Activated CD4-positive, alpha-beta T cell treated with anti-CD3 and anti-CD28 coated beads, Interleukin-2, amount 10 ng/mL, durations not matched to agents 7 days and 5 days (primary cell): ENCODE results near the gene MAP3K6. TPM values are rescaled to one million over a fixed set of nuclear protein-coding genes. Genes with fewer than 3 reads are reported as not detected.

Experiments used
- CTCF ChIA-PET: fragments of 350-600 bp; sonication (Branson Sonifier 250); formaldehyde crosslinking; loops from one replicate; lab custom pipeline; 2021; ENCODE audit warnings: antibody characterized with exemption; lab: Charles Lee
- POLR2A ChIA-PET: fragments of 350-600 bp; sonication (Branson Sonifier 250); formaldehyde crosslinking; loops from one replicate; lab custom pipeline; 2021; ENCODE audit warnings: antibody characterized with exemption; lab: Charles Lee
- DNase-seq: peaks from one replicate; pipeline ENCODE4 v3.0.0-alpha.2; 2020
- H3K27ac Mint-ChIP-seq: one replicate; pipeline ENCODE4 v1.8.0; 2021; ENCODE audit warnings: mild to moderate bottlenecking, moderate library complexity, mixed read lengths
- H3K27me3 Mint-ChIP-seq: one replicate; pipeline ENCODE4 v1.8.0; 2021; ENCODE audit warnings: mixed read lengths
- H3K36me3 Mint-ChIP-seq: one replicate; pipeline ENCODE4 v1.8.0; 2021; ENCODE audit warnings: low read depth, mixed read lengths
- H3K4me1 Mint-ChIP-seq: one replicate; pipeline ENCODE4 v1.8.0; 2021; ENCODE audit warnings: mixed read lengths
- H3K4me3 Mint-ChIP-seq: one replicate; pipeline ENCODE4 v1.8.0; 2021; ENCODE audit warnings: mild to moderate bottlenecking, moderate library complexity, mixed read lengths
- H3K9me3 Mint-ChIP-seq: one replicate; pipeline ENCODE4 v1.8.0; 2021; ENCODE audit warnings: mixed read lengths
- total RNA-seq, 2 experiments: library from RNA; stranded (reverse); gene quantifications; one replicate each; pipeline ENCODE4 v1.2.3, GENCODE V29; 2021

The MAP3K6 gene
- total RNA-seq, 2 experiments from 2014 or later, result 6.4 to 7.6 TPM

DNA sequence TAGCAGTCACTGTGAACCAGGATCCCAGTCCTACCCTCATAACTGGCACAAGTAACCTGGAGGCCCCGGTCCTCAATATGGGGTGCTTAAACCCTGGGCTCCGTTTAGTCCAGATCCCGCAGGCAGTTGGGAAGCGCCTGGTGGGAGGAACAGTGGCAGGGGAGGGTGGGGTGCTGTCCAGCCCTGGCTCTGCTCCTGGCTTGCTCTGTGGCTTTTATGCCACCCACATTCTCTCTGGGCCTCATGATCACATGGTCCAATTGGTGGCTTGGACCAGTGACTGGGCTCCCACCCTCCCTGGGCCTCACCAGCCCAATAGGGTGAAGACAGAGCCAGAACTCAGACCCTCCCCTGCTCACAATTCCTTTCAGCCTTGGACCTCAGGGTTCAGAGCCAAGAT, 13.5 kb upstream of the MAP3K6 start:
- Mint-ChIP-seq H3K27ac (no peak overlapping the region), H3K4me1 (no peaks in the 10 kb centered on the region), H3K27me3 (peaks cover 5% of the 10 kb centered on the region), H3K9me3 (no peaks in the 10 kb centered on the region), H3K36me3 (no peaks in the 10 kb centered on the region), H3K4me3 (no peak overlapping the region)
- DNase-seq, result no peak
- ChIA-PET CTCF (interaction anchor here (2.1 kb wide), 1 partner anchor 23 kb away, joined by 5 read pairs; no protein-coding TSS in a partner anchor), POLR2A (no interaction called here)

DNA sequence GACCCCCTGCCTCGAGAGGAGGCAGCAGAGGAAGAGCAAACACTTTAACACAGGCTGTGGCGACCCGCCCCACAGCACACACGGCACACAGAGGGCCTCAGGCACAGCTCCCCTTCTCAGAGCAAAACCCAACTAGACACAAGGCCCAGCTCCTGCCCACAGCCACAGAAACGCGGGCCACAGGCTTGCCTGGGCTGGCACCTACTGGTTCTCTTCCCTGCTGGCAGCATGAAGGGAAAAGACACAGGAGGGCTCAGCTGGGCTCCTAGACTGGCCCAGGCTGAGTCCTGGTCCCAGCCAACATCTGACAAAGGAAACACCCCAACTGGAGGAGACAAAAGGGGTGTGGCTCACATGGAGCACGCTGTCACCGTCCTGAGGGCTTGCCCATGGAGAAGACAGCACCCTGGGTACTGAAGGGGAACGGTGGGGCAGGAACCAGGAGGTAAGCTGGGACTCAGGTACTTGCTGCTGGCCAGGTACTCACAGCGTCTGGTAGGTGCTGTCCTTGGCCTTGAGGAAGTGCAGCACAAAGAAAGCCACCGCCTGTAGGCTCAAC, 12.9 kb upstream of the MAP3K6 start:
- Mint-ChIP-seq H3K4me1 (no peaks in the 10 kb centered on the region), H3K27ac (no peak overlapping the region), H3K4me3 (no peak overlapping the region), H3K9me3 (no peaks in the 10 kb centered on the region), H3K36me3 (no peaks in the 10 kb centered on the region), H3K27me3 (peaks cover 5% of the 10 kb centered on the region)
- DNase-seq, result no peak
- CTCF ChIA-PET, result interaction anchor here (0.7 to 2.1 kb wide), 3 partner anchors 8 to 22 kb away, joined by 3 to 5 read pairs (median 4); partner anchors contain the start of gene MAP3K6
- POLR2A ChIA-PET, result no interaction called here

- Mint-ChIP-seq H3K36me3 (no peaks in the 10 kb centered on the region), H3K9me3 (no peaks in the 10 kb centered on the region), H3K27me3 (peaks cover 5% of the 10 kb centered on the region), H3K4me1 (no peaks in the 10 kb centered on the region), H3K27ac (no peak overlapping the region), H3K4me3 (no peak overlapping the region)
- no peak for DNase-seq
- ChIA-PET POLR2A (no interaction called here), CTCF (interaction anchor here (0.6 to 1.9 kb wide), 6 partner anchors 10 to 78 kb away, joined by 3 to 5 read pairs (median 4); partner anchors contain the start of gene MAP3K6)
Observed at GRCh38 chr1:27377760-27378495, 11.2 kb upstream of the MAP3K6 start.

DNA sequence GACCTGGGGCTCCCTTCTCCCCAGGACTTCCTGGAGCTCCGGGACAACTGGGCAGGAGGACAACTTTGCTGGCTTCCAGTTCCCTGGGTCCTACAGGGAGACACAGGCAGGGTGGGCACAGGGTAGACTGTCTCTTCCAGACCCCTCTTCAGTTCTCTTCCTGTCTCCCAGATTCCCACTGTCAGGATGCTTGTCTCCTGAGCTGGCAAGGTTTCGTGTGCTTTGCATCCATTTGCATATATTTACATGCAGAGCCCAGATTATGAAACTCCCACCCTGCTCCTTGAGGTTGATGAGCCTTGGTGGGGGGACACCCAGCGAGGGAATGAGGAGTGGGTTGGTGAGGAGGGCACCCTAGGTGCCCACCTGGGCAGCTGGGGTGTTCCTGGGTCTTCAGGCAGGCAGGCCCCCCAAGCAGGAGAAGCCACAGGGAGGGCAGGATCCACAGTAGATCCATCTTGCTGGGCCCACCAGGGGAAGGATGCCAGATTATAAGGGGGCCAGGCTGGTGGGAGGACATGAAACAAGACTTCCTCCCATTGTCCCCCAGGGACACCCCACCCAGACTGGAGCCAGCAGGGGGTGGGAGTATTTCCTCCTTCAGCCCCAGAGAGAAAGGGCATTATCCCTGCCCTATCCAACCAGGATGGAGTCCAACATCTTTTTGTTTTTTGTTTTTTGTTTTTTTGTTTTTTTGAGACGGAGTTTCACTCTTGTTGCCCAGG, 7.8 kb upstream of the MAP3K6 start, which contains the start of gene FCN3:
Gene FCN3, minus strand, starts transcription at position 463 of the 725 bp plus-strand sequence. Its CDS starts 6 bp downstream, at position 457.
- no peaks in the 10 kb centered on the region for H3K36me3 Mint-ChIP-seq
- H3K27ac Mint-ChIP-seq, result peak within 1 kb of the TSS; percentile 11
- no peaks in the 10 kb centered on the region for H3K9me3 Mint-ChIP-seq
- ChIA-PET POLR2A (interaction anchor here (0.6 kb wide), 1 partner anchor 15 kb away, joined by 9 read pairs; no protein-coding TSS in a partner anchor), CTCF (interaction anchor here (1.4 kb wide), 1 partner anchor 17 kb away, joined by 8 read pairs; no protein-coding TSS in a partner anchor)
- H3K4me3 Mint-ChIP-seq, result no peak within 1 kb of the TSS
- peaks cover 7% of the 10 kb centered on the region for H3K4me1 Mint-ChIP-seq
- H3K27me3 Mint-ChIP-seq, result peaks cover 2% of the 10 kb centered on the region
- DNase-seq, result no peak

GRCh38 chr1:27372808-27373690, 6.3 kb upstream of the MAP3K6 start:
- ChIA-PET POLR2A (no interaction called here), CTCF (interaction anchor here (1.1 to 2.3 kb wide), 3 partner anchors 10 to 41 kb away, joined by 3 to 6 read pairs (median 4); partner anchors contain the start of gene CD164L2)
- H3K4me3 Mint-ChIP-seq, result no peak overlapping the region
- H3K9me3 Mint-ChIP-seq, result no peaks in the 10 kb centered on the region
- H3K27me3 Mint-ChIP-seq, result peaks cover 2% of the 10 kb centered on the region
- no peak for DNase-seq
- peaks cover 18% of the 10 kb centered on the region for H3K4me1 Mint-ChIP-seq
- H3K27ac Mint-ChIP-seq, result peak overlapping the region; percentile 11
- no peaks in the 10 kb centered on the region for H3K36me3 Mint-ChIP-seq

DNA sequence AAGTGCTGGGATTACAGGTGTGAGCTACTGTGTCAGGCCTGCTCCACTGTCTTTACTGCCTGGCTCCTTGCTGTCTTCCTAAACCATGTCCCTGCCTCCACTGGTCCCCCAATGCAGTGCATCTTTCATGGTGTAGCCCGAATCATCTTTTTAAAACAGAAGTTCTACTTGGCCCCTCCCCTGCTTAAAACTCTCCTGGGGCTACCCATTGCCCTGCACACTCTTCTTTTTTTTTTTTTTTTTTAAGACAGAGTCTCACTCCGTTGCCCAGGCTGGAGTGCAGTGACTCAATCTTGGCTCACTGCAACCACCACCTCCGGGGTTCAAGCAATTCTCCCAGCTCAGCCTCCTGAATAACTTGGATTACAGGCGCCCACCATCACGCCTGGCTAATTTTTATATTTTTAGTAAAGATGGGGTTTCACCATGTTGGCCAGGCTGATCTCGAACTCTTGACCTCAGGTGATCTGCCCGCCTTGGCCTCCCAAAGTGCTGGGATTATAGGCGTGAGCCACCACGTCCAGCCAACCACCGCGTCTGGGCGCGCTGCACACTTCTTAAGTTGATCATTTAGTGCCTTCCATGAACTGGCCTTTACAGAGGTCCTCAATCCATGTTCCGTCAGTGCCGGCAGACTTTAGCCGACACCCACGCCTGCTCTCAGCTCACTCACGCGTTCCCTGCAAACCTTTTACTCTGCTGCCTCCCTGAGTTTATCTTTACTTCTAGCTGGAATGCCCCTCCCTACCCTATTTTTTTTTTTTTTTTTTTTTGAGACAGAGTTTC, 5.5 kb upstream of the MAP3K6 start:
- POLR2A ChIA-PET, result no interaction called here
- Mint-ChIP-seq H3K36me3 (no peaks in the 10 kb centered on the region), H3K4me1 (peaks cover 24% of the 10 kb centered on the region), H3K27me3 (peaks cover 2% of the 10 kb centered on the region), H3K9me3 (no peaks in the 10 kb centered on the region), H3K27ac (no peak overlapping the region), H3K4me3 (no peak overlapping the region)
- CTCF ChIA-PET, result interaction anchor here (1.1 to 2.3 kb wide), 4 partner anchors 10 to 40 kb away, joined by 3 to 6 read pairs (median 4); partner anchors contain the start of gene CD164L2
- DNase-seq, result no peak

DNA sequence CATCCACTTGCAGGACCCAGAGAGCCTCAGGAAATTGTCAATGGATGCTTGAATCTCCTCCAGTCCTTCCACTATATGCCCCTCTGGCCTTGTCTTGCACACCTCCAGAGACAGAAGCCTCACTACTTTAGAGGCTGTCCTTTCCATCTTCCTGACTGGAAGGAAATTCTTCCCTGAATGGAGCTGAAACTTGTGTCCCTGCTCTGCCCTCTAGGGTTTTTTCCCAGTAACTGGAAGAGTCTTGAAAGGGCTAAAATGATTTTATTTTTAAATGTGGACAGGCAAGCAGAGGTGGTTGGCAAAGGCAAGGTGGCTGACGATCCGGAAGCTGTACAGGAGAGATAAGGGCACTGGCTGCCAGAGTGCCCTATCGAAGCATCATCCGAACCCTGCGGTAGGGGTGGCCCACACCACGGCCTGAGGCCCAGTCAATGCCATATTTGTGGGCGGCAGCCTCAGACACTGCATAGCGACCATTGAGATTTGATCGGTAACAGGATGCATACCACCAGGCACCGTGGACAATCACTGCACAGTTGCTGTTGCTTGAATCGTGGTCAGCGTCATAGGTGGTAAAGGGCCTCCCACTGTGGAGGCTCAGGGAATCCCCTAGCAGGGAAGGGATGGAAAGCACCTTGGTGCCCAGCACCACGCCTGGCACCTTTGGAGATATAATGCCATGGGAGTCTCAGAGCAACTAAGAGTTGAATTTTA, 2.3 kb upstream of the MAP3K6 start:
- Mint-ChIP-seq H3K9me3 (no peaks in the 10 kb centered on the region), H3K27me3 (no peaks in the 10 kb centered on the region), H3K4me1 (peaks cover 44% of the 10 kb centered on the region), H3K36me3 (no peaks in the 10 kb centered on the region), H3K4me3 (no peak overlapping the region), H3K27ac (peak overlapping the region; percentile 75)
- POLR2A ChIA-PET, result interaction anchor here (0.6 kb wide), 1 partner anchor 36 kb away, joined by 3 read pairs; no protein-coding TSS in a partner anchor
- no peak for DNase-seq
- CTCF ChIA-PET, result interaction anchor here (1.1 to 5.5 kb wide), 5 partner anchors 12 to 36 kb away, joined by 3 to 53 read pairs (median 4); no protein-coding TSS in a partner anchor

- H3K27ac Mint-ChIP-seq, result peak overlapping the region; percentile 52
Observed at GRCh38 chr1:27367160-27367650, 444 bp upstream of the MAP3K6 start.

GRCh38 chr1:27366113-27366410, 699 bp downstream of the MAP3K6 start:
- CTCF ChIA-PET, result interaction anchor here (0.6 to 5.5 kb wide), 25 partner anchors 9 to 1712 kb away, joined by 3 to 53 read pairs (median 4); partner anchors contain the start of genes STX12, SYTL1 and WASF2

More at GRCh38 chr1:27367160-27367650, 444 bp upstream of the MAP3K6 start:
- ChIA-PET POLR2A (no interaction called here), CTCF (interaction anchor here (0.8 to 5.5 kb wide), 18 partner anchors 10 to 159 kb away, joined by 3 to 53 read pairs (median 6); partner anchors contain the start of genes SYTL1 and WASF2)
- no peaks in the 10 kb centered on the region for H3K9me3 Mint-ChIP-seq
- peak overlapping the region; percentile 67 for H3K4me3 Mint-ChIP-seq
- no peaks in the 10 kb centered on the region for H3K36me3 Mint-ChIP-seq
- H3K4me1 Mint-ChIP-seq, result peaks cover 44% of the 10 kb centered on the region
- H3K27me3 Mint-ChIP-seq, result no peaks in the 10 kb centered on the region
- DNase-seq, result no peak

DNA sequence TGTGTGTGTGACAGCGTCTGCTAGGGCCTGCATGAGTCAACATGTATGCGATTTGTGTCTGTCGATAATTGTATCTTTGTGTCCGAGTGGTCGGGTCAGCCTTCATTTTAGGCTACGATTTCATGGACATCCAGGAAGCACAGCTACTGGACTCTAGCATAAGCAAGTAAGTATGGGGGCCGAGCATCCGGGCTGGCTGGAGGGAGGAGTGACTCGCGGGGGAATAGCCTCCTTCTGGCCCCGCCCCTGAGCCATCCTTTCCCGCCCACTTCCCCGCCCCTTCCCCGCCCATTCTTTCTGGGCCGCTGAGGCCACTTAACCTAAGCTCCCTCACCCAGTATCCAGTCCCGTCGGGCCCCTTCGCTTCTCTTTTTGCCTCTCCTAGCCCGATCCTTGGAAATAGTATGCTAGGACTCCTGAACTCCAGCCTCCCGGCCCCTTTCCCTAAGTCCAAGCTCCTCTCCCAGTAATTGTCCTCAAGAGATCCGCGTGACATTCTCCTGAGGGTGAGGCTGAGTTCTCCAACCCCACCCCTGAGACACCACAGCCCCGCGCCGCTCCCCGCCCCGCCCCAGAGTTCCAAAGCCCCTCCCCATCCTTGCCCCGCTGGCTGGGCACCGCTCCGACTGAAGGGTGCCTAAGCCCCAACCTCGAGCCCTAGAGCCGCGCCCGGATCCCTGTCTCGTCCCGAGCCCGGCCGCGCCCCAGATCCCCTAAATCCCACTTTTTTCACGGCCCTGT, 1.2 kb downstream of the MAP3K6 start:
- Mint-ChIP-seq H3K36me3 (no peaks in the 10 kb centered on the region), H3K4me3 (peak overlapping the region; percentile 77), H3K27ac (peak overlapping the region; percentile 82), H3K27me3 (no peaks in the 10 kb centered on the region), H3K9me3 (no peaks in the 10 kb centered on the region), H3K4me1 (peaks cover 50% of the 10 kb centered on the region)
- DNase-seq, result peak; percentile 81
- CTCF ChIA-PET, result interaction anchor here (0.6 to 5.5 kb wide), 25 partner anchors 8 to 1712 kb away, joined by 3 to 53 read pairs (median 4); partner anchors contain the start of genes STX12, SYTL1 and WASF2
- POLR2A ChIA-PET, result interaction anchor here (0.6 kb wide), 1 partner anchor 63 kb away, joined by 3 read pairs; no protein-coding TSS in a partner anchor

More at GRCh38 chr1:27366113-27366410, 699 bp downstream of the MAP3K6 start:
- Mint-ChIP-seq H3K9me3 (no peaks in the 10 kb centered on the region), H3K27me3 (no peaks in the 10 kb centered on the region), H3K4me3 (peak overlapping the region; percentile 77), H3K27ac (peak overlapping the region; percentile 82), H3K4me1 (peaks cover 46% of the 10 kb centered on the region), H3K36me3 (no peaks in the 10 kb centered on the region)
- POLR2A ChIA-PET, result interaction anchor here (0.6 kb wide), 1 partner anchor 64 kb away, joined by 3 read pairs; no protein-coding TSS in a partner anchor
- peak; percentile 79 for DNase-seq
